Measurements from ENCODE around the gene EFCAB14.

DNA sequence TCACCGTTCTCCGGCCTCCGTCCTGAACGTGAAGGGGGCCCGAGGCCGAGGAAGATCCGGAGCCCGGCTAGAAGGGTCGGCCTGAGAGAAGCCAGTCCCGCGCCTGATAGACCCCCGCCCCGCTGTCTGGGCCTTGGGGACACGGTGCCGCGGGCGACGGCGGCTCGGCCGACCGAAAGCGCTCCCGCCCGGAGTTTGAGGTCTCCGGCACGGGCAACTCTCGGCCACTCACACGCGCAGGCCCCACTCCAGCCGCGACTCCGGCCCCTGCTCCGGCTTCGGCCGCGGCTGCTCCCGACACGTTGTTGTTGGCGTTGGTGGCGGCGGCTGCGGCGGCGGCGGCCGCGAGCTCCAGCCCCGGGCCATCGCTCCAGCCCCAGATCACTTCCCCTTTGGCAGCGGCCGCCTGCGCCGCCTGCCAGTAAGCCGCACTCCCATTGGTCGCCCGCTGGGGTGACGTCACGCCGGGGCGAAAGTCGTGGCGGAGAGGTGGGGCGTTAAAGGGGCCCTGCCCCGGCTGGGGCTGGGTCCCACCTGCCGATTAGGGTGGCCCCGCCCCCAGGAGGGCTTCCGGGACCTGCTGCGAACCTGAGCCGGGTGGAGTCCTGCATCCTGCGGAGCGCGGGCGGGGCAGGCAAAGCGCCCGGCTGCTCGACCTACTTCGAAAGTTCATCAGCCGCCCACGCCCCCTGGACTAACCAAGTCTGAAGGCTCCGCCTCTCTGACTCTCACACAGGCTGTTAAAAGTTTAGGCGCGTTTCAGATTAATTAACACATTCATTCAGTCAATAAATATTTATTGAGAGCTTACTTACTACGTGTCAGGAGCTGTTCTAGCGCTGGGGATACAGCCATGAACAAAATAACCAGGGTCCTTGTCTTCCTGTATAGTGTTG, at the start of gene EFCAB14:
- TF ChIP-seq CTCF (IDR thresholded peaks at IDR 0.05 in 8 of 11, conservative IDR thresholded peaks at IDR 0.05 in 3 of 11) (peak in 4 of 11 experiments; percentile 8 to 45 (median 18)), POLR2AphosphoS5 (IDR thresholded peaks at IDR 0.05) (peak; percentile 89 to 95 (median 91))
